GM12891 (cell line): ENCODE measurements around the gene ERI2.
"Not testable (repeated sequence)": the region's sequence is repeated elsewhere in the genome, so short reads cannot be mapped to it uniquely, and the experiment has no call there.

Experiments
- POLR2A ChIP-seq: IDR thresholded peaks from 2 replicates; pipeline ENCODE4 v1.6.1; 2011; ENCODE audit warnings: low read depth, low read length, control low read depth
- POLR2AphosphoS5 ChIP-seq: IDR thresholded peaks from 2 replicates; pipeline ENCODE4 v1.6.1; 2011; ENCODE audit warnings: low read depth, low read length, control low read depth
- TAF1 ChIP-seq: IDR thresholded peaks from 2 replicates; pipeline ENCODE4 v1.6.1; 2011; ENCODE audit warnings: low read depth, low read length, control low read depth

DNA sequence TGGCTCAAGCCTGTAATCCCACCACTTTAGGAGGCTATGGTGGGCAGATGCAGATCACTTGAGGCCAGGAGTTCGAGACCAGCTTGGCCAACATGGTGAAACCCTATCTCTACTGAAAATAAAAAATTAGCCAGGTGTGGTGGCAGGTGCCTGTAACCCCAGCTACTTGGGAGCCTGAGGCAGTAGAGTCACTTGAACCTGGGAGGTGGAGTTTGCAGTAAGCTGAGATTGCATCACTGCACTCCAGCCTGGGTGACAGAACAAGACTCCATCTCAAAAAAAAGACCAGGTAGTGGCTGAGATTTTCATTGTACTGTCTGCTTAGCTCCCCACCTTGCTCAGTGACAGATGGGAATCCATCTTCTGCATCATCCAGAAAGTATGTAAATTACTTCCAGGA lies 41.8 kb downstream of the ERI2 start:
- TF ChIP-seq TAF1, POLR2A, POLR2AphosphoS5: not testable (repeated sequence)
